GM04503 (cell line): ENCODE measurements around the gene LRMDA.

ENCODE experiments used
- DNase-seq: peaks from one replicate; pipeline ENCODE4 v3.0.0-alpha.2; 2012; ENCODE audit warnings: low read depth

Gene LRMDA

DNA sequence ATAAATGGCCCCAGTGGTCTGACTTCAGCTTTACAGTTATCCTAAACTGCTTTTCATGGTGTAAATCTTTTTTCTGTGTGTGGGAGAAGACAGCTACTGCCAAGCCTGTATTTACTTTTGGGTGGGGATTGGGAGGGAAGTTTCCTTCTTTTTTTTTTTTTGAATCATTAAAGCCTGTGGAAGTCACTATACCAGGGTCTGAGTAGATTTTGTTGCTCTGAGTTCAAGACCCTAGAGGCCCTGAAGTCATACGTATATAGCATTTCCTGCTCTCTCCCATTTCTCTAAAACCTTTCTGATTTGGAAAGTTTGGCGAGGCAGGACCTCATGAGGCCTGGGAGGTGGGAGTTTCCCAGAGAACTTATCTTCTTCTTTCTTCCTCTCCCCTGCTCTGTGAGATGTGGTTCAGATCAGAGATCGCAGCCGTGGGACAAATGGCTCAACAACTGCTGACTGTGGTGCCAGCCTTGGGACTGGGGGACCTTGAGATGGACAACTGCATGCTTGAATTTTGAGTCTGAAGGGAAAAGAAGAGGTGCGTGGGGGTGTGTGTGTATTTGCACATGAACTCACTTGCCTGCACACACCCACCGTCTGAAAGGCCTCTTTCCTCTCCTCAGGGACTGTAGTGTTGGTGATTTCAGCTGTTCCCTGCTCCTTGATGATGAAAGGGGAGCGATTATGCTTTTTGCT lies 18.1 kb downstream of the LRMDA start:
- DNase-seq = no peak

DNA sequence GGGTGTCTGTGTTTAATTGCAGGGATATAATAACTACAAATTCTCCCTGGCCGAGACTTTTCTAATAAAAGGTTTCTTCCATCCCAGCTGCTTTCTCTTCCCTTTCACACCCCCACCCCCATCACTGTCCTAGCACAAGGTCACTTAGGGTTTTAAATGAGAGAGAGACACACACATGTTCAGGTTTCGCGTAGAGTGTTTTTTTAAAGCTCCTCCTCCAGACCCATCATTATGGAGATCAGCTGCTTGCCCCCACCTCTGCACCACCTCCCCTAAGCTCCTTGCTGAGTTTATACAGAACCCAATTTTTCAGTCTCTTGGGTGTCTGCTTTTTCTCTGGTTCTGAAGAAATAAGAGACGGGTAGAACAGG lies 18.6 kb downstream of the LRMDA start:
- no peak for DNase-seq

DNA sequence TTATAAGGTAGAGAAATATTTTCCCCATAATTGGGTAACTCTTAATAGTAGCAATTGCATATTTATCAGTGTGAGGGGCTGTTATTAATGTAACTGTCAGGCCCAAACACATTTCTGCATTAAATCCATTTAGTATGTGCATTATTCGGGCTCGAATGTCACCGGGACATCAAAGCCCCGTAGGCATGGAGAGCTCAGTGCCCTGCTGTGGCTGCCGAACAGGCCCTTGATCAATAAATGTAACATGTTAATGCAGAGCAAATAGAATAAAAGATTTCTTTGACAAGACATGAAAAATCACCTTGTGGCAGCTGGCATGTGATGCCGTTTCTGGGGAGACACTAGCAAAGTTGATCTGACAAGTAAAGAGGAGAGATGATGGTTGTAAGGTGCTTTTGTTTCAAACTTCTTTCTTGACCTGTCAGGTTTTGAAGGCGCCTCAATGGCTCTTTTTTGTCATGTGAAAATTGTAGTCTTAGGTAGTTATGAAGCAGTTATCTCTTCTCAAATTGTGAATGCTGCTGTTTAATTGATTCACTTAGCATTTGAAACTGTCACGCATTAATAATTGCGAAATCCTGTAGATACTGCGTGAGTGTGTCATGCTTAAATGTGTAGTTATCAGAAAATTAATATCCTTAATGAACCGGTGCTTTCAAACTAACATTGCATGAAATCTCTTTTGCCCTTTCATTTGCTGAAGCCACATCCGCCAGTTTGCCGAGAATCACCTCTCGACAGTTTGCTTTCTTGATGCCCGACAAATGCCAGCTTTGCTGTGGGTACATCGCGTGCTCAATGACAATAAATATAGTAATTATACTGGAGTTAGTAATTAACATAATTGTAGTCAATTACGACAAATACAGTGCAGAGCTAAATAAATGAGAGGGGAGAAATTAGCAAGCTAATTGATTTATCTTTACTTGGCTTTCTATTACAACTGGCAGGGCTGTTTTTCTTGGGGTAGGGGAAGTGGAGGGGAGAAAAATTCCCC lies 19.5 kb downstream of the LRMDA start:
- no peak for DNase-seq

DNA sequence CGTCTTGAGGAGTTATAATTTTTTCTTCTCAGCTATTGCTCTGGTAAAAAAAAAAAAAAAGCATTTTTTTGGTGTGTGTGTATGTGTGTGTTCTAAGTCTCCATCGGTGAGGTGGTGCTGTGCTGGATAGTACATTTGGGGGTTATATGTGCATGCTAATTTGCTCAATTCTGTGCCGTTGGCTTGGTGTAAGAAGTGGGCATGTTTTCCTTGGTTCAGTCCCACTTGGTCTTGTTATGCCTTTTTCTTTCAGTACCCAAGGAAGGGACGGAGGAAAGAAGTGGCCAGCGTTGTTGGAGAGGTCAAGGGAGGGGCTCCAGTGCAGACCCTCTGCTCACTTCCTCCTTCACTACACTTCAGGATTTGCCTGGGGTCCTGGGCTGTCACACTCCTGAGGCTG lies 20.4 kb downstream of the LRMDA start:
- DNase-seq = no peak

DNA sequence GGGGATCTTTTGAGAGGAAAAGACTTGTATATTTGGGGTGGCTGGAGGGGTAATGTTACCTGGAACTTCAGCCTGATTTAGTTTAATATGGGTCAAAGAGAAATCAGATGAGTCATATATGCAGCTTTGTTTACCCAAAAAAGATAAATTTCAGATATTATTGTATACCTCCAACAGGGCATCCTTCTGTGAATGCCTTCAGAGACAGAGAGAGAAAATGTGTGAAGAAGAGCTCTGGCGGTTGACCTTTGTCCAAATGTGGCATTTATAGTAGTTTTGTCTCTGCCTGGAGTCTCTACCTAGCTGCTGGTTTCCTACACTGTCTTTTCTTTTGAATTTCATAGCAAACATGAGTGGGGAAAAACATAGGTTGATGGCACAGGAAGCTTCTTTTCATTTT lies 21.6 kb downstream of the LRMDA start:
- DNase-seq = no peak

DNA sequence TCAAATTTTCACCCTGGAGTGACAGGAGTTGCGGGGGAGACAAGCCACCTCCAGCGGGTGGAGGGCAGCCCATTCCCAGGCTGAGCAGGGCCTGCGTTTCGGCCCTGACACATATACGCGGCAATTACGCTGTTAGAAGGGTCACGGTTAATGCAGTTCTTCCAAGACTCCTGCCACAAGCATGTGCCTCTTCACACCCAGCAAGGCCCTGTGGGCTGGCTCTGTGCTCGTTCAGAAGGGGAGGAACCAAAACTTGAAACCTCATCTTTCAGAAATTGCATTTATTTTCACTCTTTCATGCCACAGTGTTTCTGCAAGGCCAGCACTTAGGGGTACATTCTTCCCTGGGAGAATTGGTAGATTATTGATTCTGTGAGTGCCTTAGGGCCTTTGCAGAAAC lies 24.7 kb downstream of the LRMDA start:
- no peak for DNase-seq

DNA sequence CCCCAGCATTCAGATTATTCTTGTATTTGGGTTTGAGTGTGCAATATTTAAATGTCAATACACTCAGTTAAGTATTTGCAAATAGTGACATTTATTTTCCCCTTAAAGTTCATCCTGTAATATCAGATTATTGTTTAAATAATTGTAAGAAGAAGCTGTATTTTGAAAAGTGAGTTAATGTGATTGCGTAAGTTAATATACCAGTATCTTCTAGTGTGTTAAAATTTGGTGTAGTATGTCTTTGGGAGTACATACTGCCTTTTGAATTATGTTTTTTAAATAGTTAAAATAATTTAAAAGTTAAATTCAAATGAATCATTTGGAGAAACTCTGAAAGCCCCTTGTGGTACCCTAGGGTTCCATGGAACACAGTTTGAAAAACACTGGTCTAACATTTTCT lies 28.6 kb downstream of the LRMDA start:
- DNase-seq = no peak

DNA sequence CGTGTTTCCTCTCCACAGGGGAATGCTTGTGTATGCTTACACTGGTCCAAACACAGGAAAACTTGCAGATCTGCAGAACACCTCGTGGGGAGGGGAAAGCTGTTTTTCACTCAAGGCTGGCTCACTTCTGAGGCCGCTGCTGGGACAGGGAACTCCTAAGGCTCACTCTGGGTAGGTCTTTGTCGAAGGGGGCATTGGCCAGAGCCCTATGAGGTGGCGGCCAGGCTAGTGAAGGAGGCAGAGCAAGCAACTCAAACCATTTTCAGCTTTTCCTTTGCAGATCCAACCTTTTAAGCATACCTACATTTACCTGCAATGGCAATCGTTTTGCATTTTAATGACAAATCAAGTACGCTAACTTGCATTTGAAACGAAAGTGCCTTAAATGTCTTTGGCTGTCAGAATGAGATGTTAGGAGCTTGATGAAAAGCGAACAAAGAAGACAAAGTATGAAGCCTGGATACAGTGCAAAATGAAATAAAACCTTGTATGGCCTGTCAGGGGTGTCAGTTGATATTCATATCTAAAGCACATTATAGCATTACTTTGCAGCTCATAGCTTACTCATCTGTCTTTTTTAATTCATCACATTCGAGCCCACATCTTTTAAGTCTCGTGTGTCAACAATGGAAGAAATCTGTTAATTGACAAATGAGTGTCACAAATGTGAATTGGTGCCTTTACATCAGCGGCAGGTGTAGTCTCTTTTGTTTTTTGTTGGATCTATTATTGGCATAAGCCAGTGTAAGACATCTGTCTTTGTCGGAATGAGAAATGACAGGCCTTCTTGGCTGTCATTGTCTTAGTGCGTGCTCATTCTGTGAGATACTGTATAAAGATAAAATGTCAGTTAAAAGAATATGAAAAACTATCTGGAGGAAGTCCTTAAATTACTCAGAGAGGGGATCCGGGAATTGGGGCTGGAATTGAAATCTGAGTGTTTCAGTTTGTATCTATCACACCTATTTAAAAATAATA lies 30.5 kb downstream of the LRMDA start:
- no peak for DNase-seq

DNA sequence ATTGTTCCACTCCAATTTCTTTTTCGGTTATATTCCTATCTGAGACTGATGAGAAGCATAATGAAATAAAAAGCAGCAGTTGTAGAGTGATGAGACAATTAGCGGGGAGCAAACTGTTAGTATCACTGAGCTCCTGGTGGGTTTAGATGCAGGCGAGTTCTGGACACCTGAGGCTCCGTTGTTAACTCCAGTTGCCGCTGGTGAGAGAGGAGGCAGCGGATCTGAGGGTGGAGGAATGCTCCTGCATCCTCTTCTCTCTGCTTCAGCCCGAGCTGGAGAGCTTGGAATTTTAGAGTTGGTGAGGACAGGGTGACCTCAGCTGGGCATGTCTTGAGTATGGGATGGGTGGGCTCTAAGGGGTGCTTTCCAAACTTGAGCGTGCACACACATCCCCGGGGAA lies 31.4 kb downstream of the LRMDA start:
- no peak for DNase-seq

DNA sequence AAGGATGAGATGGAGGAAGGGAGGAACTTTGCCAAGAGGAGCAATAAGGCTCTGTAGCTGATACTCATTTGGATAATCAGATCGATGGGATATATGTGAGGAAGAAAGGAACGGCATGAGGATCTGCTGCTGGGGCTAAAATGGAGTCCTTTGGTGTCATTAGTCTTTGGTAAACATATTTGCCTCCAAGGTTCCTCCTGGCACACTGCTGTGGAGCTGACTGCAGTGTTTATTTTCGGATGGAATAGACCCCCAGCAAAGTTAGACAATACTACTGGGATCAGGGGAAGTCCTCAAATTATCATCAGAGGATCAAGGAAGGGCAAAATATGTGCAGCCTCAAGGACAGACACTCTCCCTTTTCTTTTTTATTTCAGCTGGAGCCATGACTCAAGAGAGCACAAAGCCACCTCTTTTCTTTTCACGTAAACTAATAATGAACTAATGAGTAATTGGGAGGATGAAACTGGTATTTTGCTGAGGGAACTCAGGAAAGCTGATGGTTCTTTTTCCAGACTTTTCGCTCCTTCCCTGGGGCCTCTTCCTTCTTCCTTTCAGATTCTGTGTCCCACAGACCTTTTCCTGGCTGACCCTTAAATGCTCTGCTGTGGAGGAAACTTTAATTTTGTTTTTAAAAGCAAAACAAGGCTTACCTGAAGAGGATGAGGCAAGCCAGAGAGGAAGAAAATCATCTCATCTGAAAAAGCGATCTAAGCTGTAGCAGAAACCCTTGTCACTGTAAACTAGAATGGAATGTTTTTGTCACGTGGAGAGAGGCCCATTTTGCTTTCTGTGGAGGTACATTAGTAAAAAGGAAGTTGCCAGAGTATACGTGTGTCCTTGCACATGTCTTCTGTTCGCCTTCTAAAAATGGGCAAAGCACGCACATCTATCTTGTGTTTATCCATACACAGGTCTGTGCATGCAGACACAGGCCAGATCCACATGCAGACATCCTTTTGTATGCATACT lies 33.3 kb downstream of the LRMDA start:
- no peak for DNase-seq

DNA sequence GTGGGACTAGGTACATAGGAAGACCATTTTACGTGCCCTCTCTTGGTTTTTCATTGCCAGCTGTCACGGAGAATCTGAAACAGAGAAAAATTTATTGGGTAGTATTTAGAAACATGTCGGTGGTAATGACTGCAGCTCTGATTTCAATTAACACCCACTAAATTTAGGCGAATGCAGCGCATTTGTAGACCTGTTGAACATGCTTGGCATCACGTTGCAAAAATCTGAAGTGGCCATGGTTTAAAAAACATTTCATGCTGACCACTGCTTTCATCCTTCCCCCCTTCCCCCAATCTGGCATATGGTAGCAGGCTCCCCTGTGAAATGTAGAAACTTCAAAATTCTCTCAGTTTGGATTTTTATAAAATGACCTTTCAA lies 34.0 kb downstream of the LRMDA start:
- no peak for DNase-seq

DNA sequence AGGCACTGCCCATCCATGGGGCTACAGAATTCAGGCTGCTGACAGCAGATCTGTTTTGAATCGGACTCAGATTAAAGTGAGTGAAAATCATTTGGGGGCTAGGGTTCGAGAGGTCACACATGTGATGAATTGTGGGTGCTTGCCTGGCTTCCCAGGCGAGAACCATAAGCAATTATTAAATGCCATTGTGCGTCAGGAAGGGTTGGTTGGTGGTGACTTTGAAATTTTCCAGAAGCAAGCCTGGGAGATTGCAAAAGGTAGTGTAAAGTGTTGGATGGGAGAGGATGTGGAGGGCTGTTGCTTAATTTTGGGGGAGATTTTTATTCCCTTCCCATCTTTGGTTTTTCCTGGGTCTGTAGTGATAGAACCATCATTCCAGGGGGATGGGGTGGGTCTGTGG lies 34.6 kb downstream of the LRMDA start:
- DNase-seq = no peak

DNA sequence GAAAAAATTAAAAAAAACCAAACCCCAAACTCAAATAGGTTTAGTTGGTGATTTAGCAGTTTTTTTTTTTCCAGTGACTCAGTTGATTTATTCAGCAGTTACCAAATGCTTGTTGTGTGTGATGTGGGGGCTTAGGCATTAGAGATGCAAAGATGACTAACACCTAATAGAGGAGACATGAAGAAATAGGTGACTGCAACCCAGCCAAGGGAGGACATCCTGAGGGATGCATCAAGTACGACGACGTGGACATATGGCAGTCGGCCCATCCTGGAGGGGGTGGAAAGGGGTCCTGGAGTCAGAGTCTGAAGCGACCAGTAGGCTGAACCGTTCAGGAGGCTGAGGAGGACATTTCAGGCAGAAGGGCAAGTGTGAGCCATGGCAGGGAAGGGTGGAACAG lies 35.5 kb downstream of the LRMDA start:
- DNase-seq = no peak

DNA sequence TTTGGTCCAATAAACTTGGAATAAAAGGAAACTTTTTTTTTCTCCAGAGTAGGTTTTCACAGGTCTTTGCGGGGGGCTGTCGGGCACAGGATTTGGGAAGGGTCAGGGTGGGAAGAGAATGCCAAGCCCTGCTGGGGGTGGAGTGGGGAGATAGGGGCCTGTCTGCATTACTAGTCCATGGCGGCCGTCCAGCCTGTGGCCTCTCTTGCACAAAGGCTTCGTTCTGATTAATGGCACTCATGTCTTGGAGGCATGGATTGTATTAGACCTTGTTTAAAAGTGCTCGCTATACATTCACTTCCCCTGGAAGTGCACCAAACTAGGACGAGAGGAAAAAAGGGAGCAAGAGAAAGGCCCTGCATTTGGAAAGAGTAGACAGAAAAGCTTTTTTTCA lies 37.2 kb downstream of the LRMDA start:
- no peak for DNase-seq

DNA sequence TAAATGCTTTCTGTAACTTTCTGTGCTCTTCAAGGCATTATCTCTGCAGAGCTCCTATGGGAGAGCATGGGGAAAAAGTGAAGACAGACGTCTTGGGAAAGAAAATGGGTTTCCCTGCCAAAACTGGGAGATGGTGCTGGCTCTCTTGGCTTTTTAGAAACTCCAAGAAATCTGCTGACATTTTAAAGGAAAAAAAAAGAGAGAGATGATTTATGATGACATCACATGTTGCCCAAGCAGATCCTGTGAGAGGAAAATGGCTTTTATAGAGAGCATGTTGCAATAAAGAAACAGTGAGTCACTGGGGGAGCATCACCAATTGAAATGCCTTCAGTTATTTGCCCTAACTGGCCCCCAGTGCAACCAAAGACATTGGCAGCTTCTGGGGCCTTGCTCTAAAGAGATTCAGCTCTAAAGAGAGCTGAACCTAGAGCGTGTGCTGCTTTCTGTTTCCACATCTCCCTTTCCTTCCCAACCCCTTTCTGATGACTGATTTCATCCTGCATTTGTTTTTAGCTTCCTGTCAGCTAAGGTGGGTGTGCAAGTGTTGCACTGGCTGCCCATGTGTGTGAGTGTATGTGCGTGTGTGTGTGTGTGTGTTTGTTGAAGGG lies 37.7 kb downstream of the LRMDA start:
- peak; percentile 78 for DNase-seq

DNA sequence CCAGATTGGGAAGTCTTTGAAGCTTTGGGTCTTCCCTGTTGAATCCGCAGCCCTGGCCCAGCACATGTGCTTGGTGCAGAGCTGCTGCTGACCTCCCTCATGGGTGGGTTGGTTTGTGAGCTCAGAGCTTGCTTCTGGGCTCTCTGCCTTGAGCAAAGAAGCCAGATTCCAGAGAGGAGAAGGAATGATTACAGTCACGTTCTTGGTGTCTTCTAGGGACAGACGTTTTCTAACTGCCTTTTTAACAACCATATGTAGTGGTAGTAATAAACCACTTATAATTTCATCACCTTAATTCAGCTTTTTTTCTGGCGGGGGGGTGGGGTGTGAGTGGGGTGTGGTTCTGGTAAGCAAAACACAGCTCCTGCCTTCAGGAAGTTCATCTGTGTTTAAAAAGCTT lies 39.5 kb downstream of the LRMDA start:
- peak; percentile 29 for DNase-seq

DNA sequence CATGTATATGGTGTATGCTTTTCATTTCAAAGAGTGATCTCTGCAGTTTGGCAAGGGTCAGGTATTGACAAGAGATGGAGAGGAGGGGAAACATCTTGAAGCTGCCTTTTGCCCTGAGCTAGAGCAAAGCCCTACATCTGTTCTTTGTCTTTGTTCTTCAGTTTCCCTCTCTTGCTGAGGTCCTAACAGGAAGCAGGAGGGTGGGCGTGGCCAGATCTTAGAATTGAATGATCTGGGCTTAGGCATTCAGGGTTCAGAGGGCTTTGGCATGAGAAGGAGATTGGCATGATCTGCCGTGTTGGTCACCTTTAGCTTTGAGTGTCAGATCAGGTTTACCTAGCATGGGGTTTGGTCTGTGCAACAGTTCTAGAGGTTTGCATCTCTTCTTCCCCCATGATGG lies 41.3 kb downstream of the LRMDA start:
- DNase-seq = no peak

DNA sequence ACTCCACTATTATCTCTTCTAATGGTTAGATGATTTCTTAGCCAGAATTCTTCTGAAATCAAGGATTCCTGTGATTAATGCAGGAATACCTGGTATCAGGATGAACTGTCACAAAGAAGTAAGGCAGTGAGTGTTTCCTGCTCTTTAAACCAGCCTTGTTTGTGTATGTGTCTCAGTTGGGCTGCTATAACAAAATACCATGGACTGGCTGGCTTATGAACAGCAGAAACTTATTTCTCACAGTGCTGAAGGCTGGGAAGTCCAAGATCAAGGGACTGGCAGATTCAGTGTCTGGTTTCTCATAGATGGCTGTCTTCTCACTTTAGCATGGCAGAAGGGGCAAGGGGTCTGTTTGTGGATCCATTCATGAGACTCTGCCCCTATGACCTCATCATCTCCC lies 42.7 kb downstream of the LRMDA start:
- DNase-seq = no peak

DNA sequence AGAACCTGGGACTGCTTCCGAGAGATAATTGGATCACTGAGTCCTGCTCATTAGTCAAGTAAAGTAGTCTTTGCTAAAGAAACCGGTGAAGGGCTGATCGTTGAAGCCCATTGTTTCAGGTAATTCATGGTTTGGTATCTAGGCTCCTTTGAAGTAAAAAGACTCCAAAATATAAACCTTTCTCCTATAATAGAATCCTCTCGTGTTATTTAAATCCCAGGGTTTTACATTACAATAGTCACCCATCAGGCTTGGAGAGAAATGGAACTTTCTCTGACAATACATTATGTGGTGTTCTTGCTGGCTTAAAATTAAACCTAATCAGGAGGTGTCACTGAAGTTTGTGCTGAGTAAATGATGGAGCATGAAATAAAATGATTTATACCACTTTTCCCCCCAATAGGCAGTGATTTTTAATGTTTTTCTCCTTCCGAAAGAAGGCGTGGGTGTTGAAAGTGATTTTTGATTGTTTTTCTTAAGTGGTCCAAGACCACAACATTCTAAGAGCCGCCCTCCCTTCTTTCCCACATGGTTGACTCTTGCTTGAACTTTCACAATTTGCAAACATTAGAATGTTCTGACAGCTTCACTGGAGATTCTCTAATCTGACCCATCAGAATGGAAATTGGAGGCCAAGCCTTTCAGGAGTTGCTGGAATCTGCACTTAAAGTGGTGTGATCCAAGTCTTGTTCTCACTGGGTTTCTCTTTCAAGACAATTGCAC lies 44.2 kb downstream of the LRMDA start:
- DNase-seq = no peak

DNA sequence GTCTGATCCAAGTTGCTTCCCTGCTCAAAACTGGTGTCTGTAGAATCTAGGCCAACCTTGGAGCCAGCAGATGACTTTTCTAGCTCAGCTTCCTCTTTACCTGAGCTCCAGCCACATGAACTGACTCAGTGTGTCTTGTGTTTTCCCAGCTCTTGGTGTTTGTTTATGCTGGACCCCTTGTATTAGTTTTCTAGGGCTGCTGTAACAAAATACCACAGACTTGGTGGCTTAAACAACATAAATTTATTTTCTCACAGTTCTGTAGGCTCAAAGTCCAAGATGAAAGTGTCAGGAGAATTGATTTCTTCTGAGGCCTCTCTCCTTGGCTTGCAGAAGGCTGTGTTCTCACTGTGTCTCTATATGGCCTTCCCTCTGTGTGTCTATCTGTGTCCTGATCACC lies 45.1 kb downstream of the LRMDA start:
- no peak for DNase-seq
